ENCODE data around the gene ANKS3. TPM values are rescaled to one million over a fixed set of nuclear protein-coding genes. Genes with fewer than 3 reads are reported as not detected.
A peak's percentile ranks its signal among the peaks of the same experiment; 100 is the strongest.

Gene ANKS3
- total and polyA plus RNA-seq, 7 donors, result 3.9 to 30.7 (median 20.8) TPM

DNA sequence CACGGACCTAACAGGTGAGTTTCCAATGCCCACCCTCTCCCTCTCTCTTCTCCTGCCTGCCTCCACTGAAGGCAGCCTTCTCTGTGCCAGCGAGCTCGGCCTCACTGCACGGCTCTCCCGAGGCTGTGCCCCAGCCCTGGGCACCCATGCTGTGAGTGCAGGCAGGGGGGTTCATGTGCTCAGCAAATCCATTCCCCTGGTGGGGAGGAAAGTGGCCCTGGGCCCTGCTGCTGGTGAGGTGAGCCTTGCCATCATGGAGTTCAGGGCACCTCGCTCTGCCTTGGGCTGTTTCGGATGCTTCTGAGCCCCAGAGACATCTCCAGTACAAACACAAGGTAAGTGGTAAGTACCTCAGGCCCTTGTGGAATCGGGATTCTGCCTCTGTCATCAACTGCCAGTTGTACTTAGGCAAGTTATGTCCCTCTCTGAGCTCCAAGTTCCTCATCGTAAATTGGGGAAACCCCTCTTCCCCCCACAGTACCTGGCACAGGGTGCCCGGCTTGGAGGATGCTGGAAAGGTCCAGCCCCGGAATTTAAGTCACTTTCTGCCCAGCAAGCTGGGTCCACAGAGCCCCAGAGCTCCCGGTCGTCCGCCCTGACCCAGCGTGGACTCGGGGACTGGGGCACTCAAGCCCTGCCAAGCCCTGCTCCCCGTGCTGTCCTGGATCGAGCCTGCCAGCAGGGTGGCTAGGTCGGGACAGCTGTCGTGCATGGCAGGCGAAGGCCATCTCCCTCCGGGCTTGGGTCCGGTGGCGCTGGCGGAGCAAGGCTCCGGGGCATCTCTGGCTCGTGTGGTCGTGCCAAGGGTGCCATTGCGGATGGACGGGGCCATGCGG lies 41.4 kb downstream of the ANKS3 start:
- TF ChIP-seq POLR2A (IDR thresholded peaks at IDR 0.05) (no peak), EP300 (IDR thresholded peaks at IDR 0.05) (no peak), POLR2AphosphoS5 (IDR thresholded peaks at IDR 0.05) (no peak)
- intact Hi-C loops (cut with DNase I), result loop anchor here (2.0 kb wide), 2 partner anchors 42 to 76 kb away; partner anchors contain the start of genes ANKS3 and DNAAF8
- H3K4me3 ChIP-seq, result peak overlapping the region; percentile 37 to 93 (median 88)
- WGBS, 2 donors, result 12 to 24% methylated on average over 31 of the region's 31 CpGs
- peaks cover 0 to 38% (median 32%) of the 10 kb centered on the region in 4 donors for H3K4me1 ChIP-seq
- DNase-seq, result peak; percentile 61
- peaks cover 3 to 45% (median 14%) of the 10 kb centered on the region in 4 donors for H3K36me3 ChIP-seq
- no peaks in the 10 kb centered on the region for H3K27me3 ChIP-seq
- H3K27ac ChIP-seq, result peak overlapping the region; percentile 88 to 93 (median 91)
- H3K9me3 ChIP-seq, result no peaks in the 10 kb centered on the region

DNA sequence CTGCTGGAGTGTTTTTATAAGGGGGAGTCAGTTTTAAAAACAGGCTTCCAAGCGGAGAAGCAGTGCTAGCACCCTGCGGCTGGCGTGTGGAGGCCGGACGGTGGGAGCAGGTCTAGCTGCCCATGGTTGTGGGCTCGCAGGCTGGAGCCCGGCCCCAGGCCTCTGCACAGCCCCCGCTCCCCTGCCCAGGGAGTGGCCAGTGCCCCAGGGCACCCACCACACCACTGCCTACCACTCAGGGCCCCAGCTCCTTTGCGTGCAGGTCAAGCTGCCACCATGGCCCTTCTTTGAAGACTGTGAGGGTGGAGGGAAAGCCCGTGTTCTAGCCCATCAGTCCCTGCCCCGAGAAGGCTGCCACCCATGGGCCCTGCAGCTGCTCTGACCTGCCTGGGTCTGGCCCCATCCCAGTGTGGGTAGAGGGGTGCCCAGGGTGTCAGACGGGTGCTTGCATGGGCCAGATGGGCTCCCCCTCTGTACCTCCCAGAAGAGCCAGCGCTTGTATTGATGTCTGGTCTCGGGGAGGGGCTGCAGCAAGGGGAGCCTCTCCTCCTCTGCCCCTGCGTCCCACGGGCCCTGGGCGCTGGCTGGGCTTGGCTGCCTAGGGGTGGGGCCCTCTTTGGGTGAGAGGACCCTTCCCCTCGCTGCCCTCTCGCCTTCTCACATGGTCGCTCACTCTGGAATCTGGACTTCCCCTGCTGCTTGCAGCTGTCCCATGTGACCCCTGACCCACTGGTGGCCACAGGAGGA lies 42.2 kb downstream of the ANKS3 start:
- no peaks in the 10 kb centered on the region for H3K9me3 ChIP-seq
- 78 to 81% methylated on average over 20 of the region's 20 CpGs for WGBS, 2 donors
- no peaks in the 10 kb centered on the region for H3K27me3 ChIP-seq
- H3K4me3 ChIP-seq, result no peak overlapping the region
- DNase-seq, result peak; percentile 67
- H3K4me1 ChIP-seq, result peaks cover 0 to 38% (median 32%) of the 10 kb centered on the region in 4 donors
- H3K36me3 ChIP-seq, result peaks cover under 1 to 43% (median 12%) of the 10 kb centered on the region in 4 donors
- intact Hi-C loops (cut with DNase I), result loop anchor here (2.0 kb wide), 2 partner anchors 43 to 75 kb away; partner anchors contain the start of genes ANKS3 and DNAAF8
- no peak overlapping the region for H3K27ac ChIP-seq
- TF ChIP-seq POLR2AphosphoS5 (IDR thresholded peaks at IDR 0.05), result no peak
- TF ChIP-seq, protein P1, sequence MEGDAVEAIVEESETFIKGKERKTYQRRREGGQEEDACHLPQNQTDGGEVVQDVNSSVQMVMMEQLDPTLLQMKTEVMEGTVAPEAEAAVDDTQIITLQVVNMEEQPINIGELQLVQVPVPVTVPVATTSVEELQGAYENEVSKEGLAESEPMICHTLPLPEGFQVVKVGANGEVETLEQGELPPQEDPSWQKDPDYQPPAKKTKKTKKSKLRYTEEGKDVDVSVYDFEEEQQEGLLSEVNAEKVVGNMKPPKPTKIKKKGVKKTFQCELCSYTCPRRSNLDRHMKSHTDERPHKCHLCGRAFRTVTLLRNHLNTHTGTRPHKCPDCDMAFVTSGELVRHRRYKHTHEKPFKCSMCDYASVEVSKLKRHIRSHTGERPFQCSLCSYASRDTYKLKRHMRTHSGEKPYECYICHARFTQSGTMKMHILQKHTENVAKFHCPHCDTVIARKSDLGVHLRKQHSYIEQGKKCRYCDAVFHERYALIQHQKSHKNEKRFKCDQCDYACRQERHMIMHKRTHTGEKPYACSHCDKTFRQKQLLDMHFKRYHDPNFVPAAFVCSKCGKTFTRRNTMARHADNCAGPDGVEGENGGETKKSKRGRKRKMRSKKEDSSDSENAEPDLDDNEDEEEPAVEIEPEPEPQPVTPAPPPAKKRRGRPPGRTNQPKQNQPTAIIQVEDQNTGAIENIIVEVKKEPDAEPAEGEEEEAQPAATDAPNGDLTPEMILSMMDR (IDR thresholded peaks at IDR 0.05), result no peak
- no peak for TF ChIP-seq POLR2A (IDR thresholded peaks at IDR 0.05)
- TF ChIP-seq EP300 (IDR thresholded peaks at IDR 0.05), result no peak

DNA sequence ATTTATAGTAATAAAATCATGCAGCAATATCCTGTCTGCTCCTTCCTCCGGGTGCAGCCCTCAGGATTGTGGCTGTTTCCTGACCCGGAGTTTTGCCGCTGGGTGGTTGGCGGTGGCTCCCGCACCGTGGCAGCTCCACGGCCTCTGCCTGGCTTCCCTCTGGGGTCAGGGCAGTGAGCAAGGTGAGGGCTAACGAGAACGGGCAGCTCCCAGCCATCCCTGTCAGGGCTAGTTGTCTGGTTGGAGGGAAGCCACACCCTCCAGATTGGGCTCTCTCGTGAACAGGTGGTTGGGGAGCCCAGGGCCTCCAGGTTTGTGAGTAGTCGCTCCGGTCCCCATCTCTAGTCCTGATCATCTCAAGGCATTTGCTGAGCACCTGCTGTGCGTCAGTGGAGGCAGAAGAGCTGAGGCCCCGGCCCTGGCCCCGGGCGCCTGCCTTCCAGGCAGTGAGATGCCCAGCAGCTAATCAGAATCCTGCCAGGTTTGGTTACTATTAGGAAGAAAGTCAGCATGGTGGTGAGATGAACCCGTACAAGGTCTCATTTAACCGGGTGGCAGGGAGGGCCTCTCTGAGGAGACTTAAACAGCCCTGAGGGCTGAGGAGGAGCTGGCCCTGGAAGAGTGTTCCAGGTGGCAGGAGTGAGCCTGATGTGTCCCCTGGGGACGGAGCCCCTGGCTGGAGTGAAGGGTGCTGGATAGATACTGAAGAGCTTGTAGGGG lies 43.0 kb downstream of the ANKS3 start:
- Histone ChIP-seq H3K4me1 (peaks cover 0 to 32% (median 29%) of the 10 kb centered on the region in 4 donors), H3K36me3 (peaks cover 0 to 43% (median 16%) of the 10 kb centered on the region in 4 donors), H3K4me3 (no peak overlapping the region), H3K27me3 (no peaks in the 10 kb centered on the region), H3K9me3 (no peaks in the 10 kb centered on the region), H3K27ac (no peak overlapping the region)
- DNase-seq, result peak; percentile 63
- WGBS, 2 donors, result 73 to 82% methylated on average over 19 of the region's 19 CpGs
- TF ChIP-seq, protein P1 (IDR thresholded peaks at IDR 0.05), result no peak
- TF ChIP-seq EP300 (IDR thresholded peaks at IDR 0.05) (no peak), POLR2AphosphoS5 (IDR thresholded peaks at IDR 0.05) (no peak), POLR2A (IDR thresholded peaks at IDR 0.05) (no peak)
- intact Hi-C loops (cut with DNase I), result no loop called here

DNA sequence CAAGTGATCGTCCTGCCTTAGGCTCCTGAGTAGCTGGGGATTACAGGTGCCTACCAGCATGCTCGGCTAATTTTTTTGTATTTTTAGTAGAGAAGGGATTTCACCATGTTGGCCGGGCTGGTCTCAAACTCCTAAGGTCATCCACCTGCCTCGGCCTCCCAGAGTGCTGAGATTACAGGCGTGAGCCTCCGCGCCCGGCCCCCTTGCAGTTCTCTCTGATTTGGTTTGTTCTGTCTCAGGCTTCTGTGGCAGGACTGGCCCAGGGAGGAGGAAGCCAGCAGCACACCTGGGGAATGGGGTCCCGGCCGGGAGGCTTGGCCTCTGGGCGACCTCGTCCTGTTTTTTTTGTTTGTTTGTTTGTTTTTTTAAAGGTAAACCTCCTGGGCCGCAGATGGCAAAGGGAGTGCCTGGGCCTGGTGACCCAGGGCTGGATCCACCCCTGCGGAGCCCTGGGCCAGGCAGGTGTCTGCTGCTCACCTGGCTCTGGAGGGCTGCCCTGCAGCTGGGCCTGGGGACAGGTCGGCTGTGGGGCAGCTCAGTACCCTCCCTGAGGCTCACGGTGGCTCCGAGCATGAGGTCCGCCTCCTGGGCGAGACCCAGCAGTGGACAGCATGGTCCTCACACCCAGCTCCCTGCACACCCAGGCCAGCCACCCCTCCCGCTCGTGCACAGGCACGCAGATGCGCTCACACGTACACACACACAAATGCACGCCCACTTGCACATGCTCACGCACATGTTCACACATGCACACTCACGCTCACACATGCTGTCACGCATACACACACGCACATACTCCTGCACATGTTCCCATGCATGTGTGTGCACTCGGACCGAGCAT lies 44.0 kb downstream of the ANKS3 start:
- intact Hi-C loops (cut with DNase I), result no loop called here
- H3K4me3 ChIP-seq, result no peak overlapping the region
- H3K27me3 ChIP-seq, result no peaks in the 10 kb centered on the region
- H3K9me3 ChIP-seq, result no peaks in the 10 kb centered on the region
- H3K27ac ChIP-seq, result no peak overlapping the region
- H3K36me3 ChIP-seq, result peaks cover 0 to 45% (median 18%) of the 10 kb centered on the region in 4 donors
- 86 to 91% methylated on average over 31 of the region's 31 CpGs for WGBS, 2 donors
- peaks cover 0 to 22% (median 20%) of the 10 kb centered on the region in 4 donors for H3K4me1 ChIP-seq
- TF ChIP-seq, protein P1 (IDR thresholded peaks at IDR 0.05), result no peak
- TF ChIP-seq EP300 (IDR thresholded peaks at IDR 0.05) (no peak), POLR2AphosphoS5 (IDR thresholded peaks at IDR 0.05) (no peak), POLR2A (IDR thresholded peaks at IDR 0.05) (no peak)
- DNase-seq, result peak; percentile 66
